Prostate gland (tissue), 2 donors: Measurements from ENCODE around the gene ALG11. TPM values are rescaled to one million over a fixed set of nuclear protein-coding genes. Genes with fewer than 3 reads are reported as not detected.
"Not testable (repeated sequence)": the region's sequence is repeated elsewhere in the genome, so short reads cannot be mapped to it uniquely, and the experiment has no call there.

Experiments used
- DNase-seq: peaks from one replicate; pipeline ENCODE4 v3.0.0-alpha.2; 2019; ENCODE audit warnings: low spot score
- H3K27ac ChIP-seq, 2 donors: fragments of 200-600 bp; sonication (generic); 2 replicates each; pipeline ENCODE4 v1.5.1; 2017 to 2019
- H3K27me3 ChIP-seq: fragments of 200-600 bp; sonication (generic); replicated peaks from 2 replicates; pipeline ENCODE4 v1.5.1; 2019; ENCODE audit not compliant: insufficient read depth
- H3K36me3 ChIP-seq, 2 donors: fragments of 200-600 bp; sonication (generic); 1 replicate in 1 of 2; 2 replicates in 1 of 2; pipeline versions ENCODE4 v1.5.1 to v1.8.1; 2017 to 2019
- H3K4me1 ChIP-seq: fragments of 200-600 bp; sonication (generic); replicated peaks from 2 replicates; pipeline ENCODE4 v1.5.1; 2019
- H3K4me3 ChIP-seq, 2 donors: fragments of 200-600 bp; sonication (generic); 2 replicates each; pipeline ENCODE4 v1.5.1; 2017 to 2019
- H3K9me3 ChIP-seq: fragments of 200-600 bp; sonication (generic); 2 replicates; pipeline ENCODE4 v1.5.1; 2017
- CTCF ChIP-seq, 4 experiments: fragments of 200-600 bp in 2 of 4; fragments of 450-650 bp in 2 of 4; sonication (generic) in 2 of 4; IDR thresholded peaks; 1 replicate in 3 of 4; 2 replicates in 1 of 4; pipeline ENCODE4 v1.5.1; 2016 to 2019; ENCODE audit warnings: antibody characterized with exemption in 4 of 4, mild to moderate bottlenecking in 2 of 4, moderate library complexity in 2 of 4
- POLR2A ChIP-seq: fragments of 450-650 bp; IDR thresholded peaks from one replicate; pipeline ENCODE4 v1.6.1; 2016; ENCODE audit warnings: antibody characterized with exemption, mild to moderate bottlenecking
- POLR2AphosphoS5 ChIP-seq: sonication (generic); formaldehyde crosslinking; IDR thresholded peaks from one replicate; pipeline ENCODE4 v1.6.1; 2017; ENCODE audit warnings: antibody characterized with exemption
- WGBS: methylation state at CpG from one replicate; pipeline ENCODE4 v1.1.5; 2018; 5-methylcytosine and 5-hydroxymethylcytosine counted together
- intact Hi-C: fragments of 100-400 bp; cut with DNase I; formaldehyde crosslinking; loops from one replicate; pipeline ENCODE4 v1.14.2; 2022
- total RNA-seq, 2 donors: library from RNA; depleted of rRNA; stranded (reverse); fragments of >200 nt; gene quantifications; one replicate each; pipeline ENCODE4 v1.1.0, GENCODE V29; 2016

ALG11 gene
- total RNA-seq, 2 donors from 2014 or later = 28.9 to 34.1 TPM

- no peaks in the 10 kb centered on the region for H3K4me1 ChIP-seq
- intact Hi-C loops = no loop called here
- no peak overlapping the region for H3K4me3 ChIP-seq
- no peak overlapping the region for H3K27ac ChIP-seq
- 91% methylated on average over 5 of the region's 5 CpGs for WGBS
- H3K27me3 ChIP-seq = no peaks in the 10 kb centered on the region
- no peaks in the 10 kb centered on the region for H3K36me3 ChIP-seq
- H3K9me3 ChIP-seq = no peaks in the 10 kb centered on the region
- no peak for DNase-seq
- no peak for TF ChIP-seq POLR2A
- no peak for TF ChIP-seq POLR2AphosphoS5
- TF ChIP-seq CTCF (IDR thresholded peaks at IDR 0.05) = no peak
These were observed 33.2 kb upstream of the ALG11 start for GRCh38 chr13:51978796-51979556.

GRCh38 chr13:51980908-51981307 lies 31.3 kb upstream of the ALG11 start:
- no peak for TF ChIP-seq POLR2A
- TF ChIP-seq CTCF (IDR thresholded peaks at IDR 0.05) = no peak
- TF ChIP-seq POLR2AphosphoS5 = no peak
- WGBS = 14% methylated on average over 4 of the region's 4 CpGs
- Histone ChIP-seq H3K27ac (no peak overlapping the region), H3K27me3 (no peaks in the 10 kb centered on the region), H3K4me3 (no peak overlapping the region), H3K4me1 (no peaks in the 10 kb centered on the region), H3K36me3 (no peaks in the 10 kb centered on the region), H3K9me3 (no peaks in the 10 kb centered on the region)
- no peak for DNase-seq
- intact Hi-C loops = no loop called here

GRCh38 chr13:51981355-51981754 lies 30.8 kb upstream of the ALG11 start:
- no peak for DNase-seq
- intact Hi-C loops = no loop called here
- no peak for TF ChIP-seq CTCF (IDR thresholded peaks at IDR 0.05)
- TF ChIP-seq POLR2AphosphoS5 = no peak
- TF ChIP-seq POLR2A = no peak
- Histone ChIP-seq H3K36me3 (no peaks in the 10 kb centered on the region), H3K9me3 (no peaks in the 10 kb centered on the region), H3K27ac (no peak overlapping the region), H3K4me3 (no peak overlapping the region), H3K27me3 (no peaks in the 10 kb centered on the region), H3K4me1 (no peaks in the 10 kb centered on the region)
- WGBS = 65% methylated on average over 4 of the region's 4 CpGs

DNA sequence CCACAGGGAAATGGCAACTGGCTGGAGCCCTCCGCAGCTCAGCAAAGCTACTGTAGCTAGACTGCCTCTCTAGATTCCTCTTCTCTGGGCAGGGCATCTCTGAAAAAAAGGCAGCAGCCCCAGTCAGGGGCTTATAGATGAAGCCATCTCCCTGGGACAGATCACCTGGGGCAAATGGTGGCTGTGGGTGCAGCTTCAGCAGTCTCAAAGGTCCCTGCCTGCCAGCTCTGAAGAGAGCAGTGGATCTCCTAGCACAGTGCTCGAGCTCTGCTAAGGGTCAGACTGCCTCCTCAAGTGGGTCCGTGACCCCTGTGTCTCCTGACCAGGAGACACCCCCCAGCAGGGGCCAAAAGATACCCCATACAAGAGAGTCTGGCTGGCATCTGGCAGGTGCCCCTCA lies 28.9 kb upstream of the ALG11 start:
- DNase-seq, intact Hi-C loops, H3K27ac ChIP-seq, H3K9me3 ChIP-seq, H3K4me3 ChIP-seq, H3K36me3 ChIP-seq, H3K4me1 ChIP-seq, H3K27me3 ChIP-seq: not testable (repeated sequence)
- 92% methylated on average over 2 of the region's 3 CpGs for WGBS

DNA sequence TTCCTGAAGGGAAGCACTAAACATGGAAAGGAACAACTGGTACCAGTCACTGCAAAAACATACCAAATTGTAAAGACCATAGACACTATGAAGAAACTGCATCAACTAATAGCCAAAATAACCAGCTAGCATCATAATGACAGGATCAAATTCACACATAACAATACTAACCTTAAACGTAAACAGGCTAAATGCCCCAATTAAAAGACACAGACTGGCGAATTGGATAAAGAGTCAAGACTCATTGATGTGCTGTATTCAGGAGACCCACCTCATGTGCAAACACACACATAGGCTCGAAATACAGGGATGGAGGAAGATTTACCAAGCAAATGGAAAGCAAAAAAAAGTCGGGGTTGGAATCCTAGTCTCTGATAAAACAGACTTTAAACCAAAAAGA lies 27.3 kb upstream of the ALG11 start:
- WGBS = 98% methylated on average over 4 of the region's 4 CpGs
- intact Hi-C loops, H3K9me3 ChIP-seq, H3K4me1 ChIP-seq, H3K36me3 ChIP-seq, H3K4me3 ChIP-seq, DNase-seq, H3K27me3 ChIP-seq, H3K27ac ChIP-seq: not testable (repeated sequence)

DNA sequence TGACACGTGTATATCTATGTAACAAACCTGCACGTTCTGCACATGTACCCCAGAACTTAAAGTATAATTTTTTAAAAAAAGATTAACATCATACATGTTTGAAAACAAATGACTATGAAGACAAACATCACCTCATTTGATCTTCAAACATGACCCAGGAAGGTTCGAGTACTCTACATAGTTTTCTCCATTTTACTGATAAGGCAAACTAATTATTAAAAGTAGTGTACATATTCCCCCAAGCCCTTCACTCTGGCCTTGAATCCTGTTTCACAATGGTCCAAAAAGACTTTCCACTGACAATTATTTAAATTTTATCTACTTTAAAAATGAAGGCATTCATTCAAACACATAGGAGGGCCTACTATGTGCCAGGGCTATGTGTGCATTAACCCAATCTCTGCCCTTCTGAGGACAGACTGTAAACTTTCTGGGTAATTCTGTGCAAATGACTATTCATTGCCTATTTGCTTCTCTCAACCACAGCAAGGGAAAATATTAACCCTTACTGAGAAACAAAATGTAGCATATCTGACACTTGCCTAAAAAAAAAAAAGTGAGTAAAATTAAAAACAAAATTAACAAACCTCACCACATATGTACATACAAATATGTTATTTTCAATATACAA lies 23.1 kb upstream of the ALG11 start:
- Histone ChIP-seq H3K36me3 (no peaks in the 10 kb centered on the region), H3K4me3 (no peak overlapping the region), H3K27me3 (no peaks in the 10 kb centered on the region), H3K27ac (no peak overlapping the region), H3K9me3 (no peaks in the 10 kb centered on the region), H3K4me1 (no peaks in the 10 kb centered on the region)
- DNase-seq = no peak
- intact Hi-C loops = no loop called here
- TF ChIP-seq POLR2AphosphoS5 (no peak), POLR2A (no peak), CTCF (IDR thresholded peaks at IDR 0.05) (no peak)
- WGBS = 87% methylated on average over 3 of the region's 3 CpGs
